Adrenal gland (tissue), 19 donors: Measurements from ENCODE around the gene NBR1. TPM values are rescaled to one million over a fixed set of nuclear protein-coding genes. Genes with fewer than 3 reads are reported as not detected.

Source experiments
- DNase-seq, 7 donors: peaks; one replicate each; pipeline ENCODE4 v3.0.0-alpha.2; 2019 to 2020
- H3K27ac ChIP-seq, 5 donors: fragments of 200-600 bp; sonication (generic) in 4 of 5; 1 replicate in 3 of 5; 2 replicates in 2 of 5; pipeline versions ENCODE4 v1.5.1 to v1.8.0; 2016 to 2020; ENCODE audit warnings: mild to moderate bottlenecking in 1 of 5
- H3K27me3 ChIP-seq: fragments of 200-600 bp; 2 replicates; pipeline ENCODE4 v1.8.0; 2021
- H3K36me3 ChIP-seq, 2 donors: fragments of 200-600 bp; replicated peaks in 1 of 2; 1 replicate in 1 of 2; 2 replicates in 1 of 2; pipeline versions ENCODE4 v1.5.1 to v1.8.0; 2018 to 2022
- H3K4me1 ChIP-seq, 2 donors: fragments of 200-600 bp; replicated peaks in 1 of 2; 1 replicate in 1 of 2; 2 replicates in 1 of 2; pipeline versions ENCODE4 v1.5.1 to v1.8.0; 2018 to 2021
- H3K4me3 ChIP-seq, 4 donors: fragments of 200-600 bp; sonication (generic) in 3 of 4; one replicate each; pipeline ENCODE4 v1.5.1; 2016 to 2018
- H3K9me3 ChIP-seq, 3 donors: fragments of 200-600 bp; sonication (generic) in 1 of 3; replicated peaks in 1 of 3; 1 replicate in 2 of 3; 2 replicates in 1 of 3; pipeline versions ENCODE4 v1.5.1 to v1.8.0; 2016 to 2021
- POLR2A ChIP-seq, 2 donors: fragments of 450-650 bp; IDR thresholded peaks; one replicate each; pipeline ENCODE4 v1.6.1; 2017; ENCODE audit warnings: antibody characterized with exemption in 2 of 2, mild to moderate bottlenecking in 2 of 2, moderate library complexity in 1 of 2
- WGBS, 4 donors: extraction: QIAGEN DNeasy Blood & Tissue Kit in 2 of 4; methylation state at CpG; one replicate each; pipeline versions ENCODE4 v1.1.5 to v1.1.7; 2013 to 2017; 5-methylcytosine and 5-hydroxymethylcytosine counted together
- intact Hi-C, 2 donors: fragments of 100-400 bp; cut with DNase I; formaldehyde crosslinking; loops; one replicate each; pipeline versions ENCODE4 v1.14.1 to v1.15.0; 2022 to 2023
- long read RNA-seq, 10 donors: library from polyadenylated mRNA in 3 of 10; unstranded in 2 of 10; stranded (forward) in 1 of 10; transcript quantifications; one replicate each; pipeline ENCODE4 v2.0.0 and lab custom pipeline, GENCODE V29; 2021 to 2026
- polyA plus RNA-seq, 3 donors: library from polyadenylated mRNA; stranded (reverse); fragments of 200-250 nt in 2 of 3; fragments of 350-450 nt in 1 of 3; fragmentation: Illumina TruSeq in 1 of 3; extraction: RNeasy Lipid Tissue Mini Kit (QIAGEN cat#74804) in 1 of 3; gene quantifications; one replicate each; pipeline ENCODE4 v1.2.3, GENCODE V29; 2013 to 2014
- total RNA-seq, 9 donors: library from RNA; depleted of rRNA in 4 of 9; stranded (reverse); fragments of >200 nt in 4 of 9; fragments of 120-200 nt in 1 of 9; fragmentation: NEBNext Ultra II Directional in 1 of 9; extraction: Animal tissue kit (Norgen Biotek cat#: 25700) in 1 of 9; gene quantifications; one replicate each; pipeline versions ENCODE4 v1.1.0 to v1.2.4, GENCODE V29; 2013 to 2023
- TF ChIP-seq, protein P1 (sequence below), 6 experiments: fragments of 450-650 bp in 4 of 6; fragments of 200-600 bp in 2 of 6; sonication (generic) in 1 of 6; IDR thresholded peaks; 1 replicate in 5 of 6; 2 replicates in 1 of 6; pipeline versions ENCODE4 v1.5.1 to v1.8.0; 2016 to 2021; ENCODE audit warnings: antibody characterized with exemption in 6 of 6, mild to moderate bottlenecking in 2 of 6, moderate library complexity in 1 of 6
- donor health status: healthy with polysubstance abuse.
- donor health status: Bipolar disorder and iron deficiency.
- donor health status: DM: yes; HTN: yes; CAD: no.
- donor health status: DM: no; HTN: no; CAD: no.
- donor health status: DM: no; HTN: no; CAD: no.
- donor health status: DM: yes; HTN: yes; CAD: no.

Gene NBR1, protein sequence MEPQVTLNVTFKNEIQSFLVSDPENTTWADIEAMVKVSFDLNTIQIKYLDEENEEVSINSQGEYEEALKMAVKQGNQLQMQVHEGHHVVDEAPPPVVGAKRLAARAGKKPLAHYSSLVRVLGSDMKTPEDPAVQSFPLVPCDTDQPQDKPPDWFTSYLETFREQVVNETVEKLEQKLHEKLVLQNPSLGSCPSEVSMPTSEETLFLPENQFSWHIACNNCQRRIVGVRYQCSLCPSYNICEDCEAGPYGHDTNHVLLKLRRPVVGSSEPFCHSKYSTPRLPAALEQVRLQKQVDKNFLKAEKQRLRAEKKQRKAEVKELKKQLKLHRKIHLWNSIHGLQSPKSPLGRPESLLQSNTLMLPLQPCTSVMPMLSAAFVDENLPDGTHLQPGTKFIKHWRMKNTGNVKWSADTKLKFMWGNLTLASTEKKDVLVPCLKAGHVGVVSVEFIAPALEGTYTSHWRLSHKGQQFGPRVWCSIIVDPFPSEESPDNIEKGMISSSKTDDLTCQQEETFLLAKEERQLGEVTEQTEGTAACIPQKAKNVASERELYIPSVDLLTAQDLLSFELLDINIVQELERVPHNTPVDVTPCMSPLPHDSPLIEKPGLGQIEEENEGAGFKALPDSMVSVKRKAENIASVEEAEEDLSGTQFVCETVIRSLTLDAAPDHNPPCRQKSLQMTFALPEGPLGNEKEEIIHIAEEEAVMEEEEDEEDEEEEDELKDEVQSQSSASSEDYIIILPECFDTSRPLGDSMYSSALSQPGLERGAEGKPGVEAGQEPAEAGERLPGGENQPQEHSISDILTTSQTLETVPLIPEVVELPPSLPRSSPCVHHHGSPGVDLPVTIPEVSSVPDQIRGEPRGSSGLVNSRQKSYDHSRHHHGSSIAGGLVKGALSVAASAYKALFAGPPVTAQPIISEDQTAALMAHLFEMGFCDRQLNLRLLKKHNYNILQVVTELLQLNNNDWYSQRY
- 100 to 1,000 TPM in 7 of 9 donors, 10 to 100 TPM in 2; 63.6 to 139 (median 110) TPM for total RNA-seq
- 10 to 100 TPM; 38.6 to 83.4 (median 39.9) TPM for polyA plus RNA-seq
- long read RNA-seq, donor 1, result 0 reads
- long read RNA-seq, donor 2, partial matches to known transcripts, result 8 of 8 reads
- long read RNA-seq, donor 2, other reads (novel, unspliced or antisense), result 0 of 8 reads
- long read RNA-seq, donor 3, result 0 reads
- long read RNA-seq, donor 4, partial matches to known transcripts, result 3 of 16 reads
- long read RNA-seq, donor 4, other reads (novel, unspliced or antisense), result 13 of 16 reads
- long read RNA-seq, donor 5, partial matches to known transcripts, result 33 of 161 reads
- long read RNA-seq, donor 5, other reads (novel, unspliced or antisense), result 128 of 161 reads
- long read RNA-seq, donor 6, partial matches to known transcripts, result 8 of 16 reads
- long read RNA-seq, donor 6, other reads (novel, unspliced or antisense), result 8 of 16 reads
- long read RNA-seq, donor 7, result 0 reads
- long read RNA-seq, donor 8, partial matches to known transcripts, result 12 of 23 reads
- long read RNA-seq, donor 8, other reads (novel, unspliced or antisense), result 10 of 23 reads
- long read RNA-seq, donor 9, partial matches to known transcripts, result 0 of 1 reads
- long read RNA-seq, donor 9, other reads (novel, unspliced or antisense), result 0 of 1 reads
- long read RNA-seq, donor 10, partial matches to known transcripts, result 12 of 12 reads
- long read RNA-seq, donor 10, other reads (novel, unspliced or antisense), result 0 of 12 reads

DNA sequence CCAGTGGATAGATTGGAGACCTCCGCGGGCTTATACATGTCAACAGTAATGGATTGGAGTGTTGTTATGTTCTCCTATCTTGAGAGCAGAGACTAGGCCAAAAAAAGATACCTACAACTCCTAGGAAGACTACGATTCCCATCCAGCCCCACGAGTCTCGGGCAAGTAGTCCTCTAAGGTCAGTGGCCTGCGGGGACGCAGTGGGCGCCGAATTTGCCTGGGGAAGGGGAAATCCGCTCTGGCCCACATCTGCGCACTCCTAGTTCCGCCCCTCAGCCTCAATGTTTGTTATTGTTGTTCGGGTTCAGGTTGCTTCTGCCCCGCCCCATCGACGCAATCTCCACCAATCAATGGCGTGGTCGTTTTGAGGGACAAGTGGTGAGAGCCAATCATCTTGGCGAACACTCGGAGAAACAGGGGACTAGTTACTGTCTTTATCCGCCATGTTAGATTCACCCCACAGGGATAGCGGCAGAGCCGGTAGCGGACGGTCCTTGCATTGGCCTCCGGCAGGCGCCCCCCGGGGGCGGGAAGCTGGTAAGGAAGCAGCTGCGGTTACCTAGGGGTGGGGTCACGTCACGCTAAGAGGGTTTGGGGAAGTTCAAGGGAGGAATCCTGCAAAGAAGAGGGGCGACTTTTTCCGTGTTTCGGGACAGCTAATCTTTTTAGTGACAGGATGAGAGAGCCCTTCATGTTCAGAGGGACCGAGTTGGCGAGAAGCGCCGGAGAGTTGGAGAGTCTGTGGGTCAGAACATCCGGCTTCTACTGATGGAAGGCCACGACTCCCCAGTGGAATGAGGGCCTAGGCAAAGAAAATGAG lies at the start of gene NBR1:
Gene NBR1 (plus strand): TSS at position 449 of the 820 bp plus-strand sequence. CDS start 4,586 bp downstream, outside the sequence.
- no peaks in the 10 kb centered on the region for H3K9me3 ChIP-seq
- H3K27me3 ChIP-seq, result no peaks in the 10 kb centered on the region
- 0% methylated on average over 32 to 41 of the region's 41 CpGs for WGBS, 4 donors
- peaks cover 25 to 52% of the 10 kb centered on the region in 2 donors for H3K4me1 ChIP-seq
- intact Hi-C loops, result loop anchor here in 1 of 2 donors (5.0 kb wide), 1 partner anchor 149 kb away; the partner anchor contains the start of gene VAT1
- H3K27ac ChIP-seq, result peak within 1 kb of the TSS; percentile 78 to 98 (median 97)
- H3K4me3 ChIP-seq, result peak within 1 kb of the TSS; percentile 51 to 82 (median 73)
- DNase-seq, result peak; percentile 95 to 99 (median 97)
- TF ChIP-seq, protein P1, sequence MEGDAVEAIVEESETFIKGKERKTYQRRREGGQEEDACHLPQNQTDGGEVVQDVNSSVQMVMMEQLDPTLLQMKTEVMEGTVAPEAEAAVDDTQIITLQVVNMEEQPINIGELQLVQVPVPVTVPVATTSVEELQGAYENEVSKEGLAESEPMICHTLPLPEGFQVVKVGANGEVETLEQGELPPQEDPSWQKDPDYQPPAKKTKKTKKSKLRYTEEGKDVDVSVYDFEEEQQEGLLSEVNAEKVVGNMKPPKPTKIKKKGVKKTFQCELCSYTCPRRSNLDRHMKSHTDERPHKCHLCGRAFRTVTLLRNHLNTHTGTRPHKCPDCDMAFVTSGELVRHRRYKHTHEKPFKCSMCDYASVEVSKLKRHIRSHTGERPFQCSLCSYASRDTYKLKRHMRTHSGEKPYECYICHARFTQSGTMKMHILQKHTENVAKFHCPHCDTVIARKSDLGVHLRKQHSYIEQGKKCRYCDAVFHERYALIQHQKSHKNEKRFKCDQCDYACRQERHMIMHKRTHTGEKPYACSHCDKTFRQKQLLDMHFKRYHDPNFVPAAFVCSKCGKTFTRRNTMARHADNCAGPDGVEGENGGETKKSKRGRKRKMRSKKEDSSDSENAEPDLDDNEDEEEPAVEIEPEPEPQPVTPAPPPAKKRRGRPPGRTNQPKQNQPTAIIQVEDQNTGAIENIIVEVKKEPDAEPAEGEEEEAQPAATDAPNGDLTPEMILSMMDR (IDR thresholded peaks at IDR 0.05), result no peak
- peak; percentile 63 to 94 for TF ChIP-seq POLR2A (IDR thresholded peaks at IDR 0.05)
- peaks cover 0 to 3% of the 10 kb centered on the region in 2 donors for H3K36me3 ChIP-seq

DNA sequence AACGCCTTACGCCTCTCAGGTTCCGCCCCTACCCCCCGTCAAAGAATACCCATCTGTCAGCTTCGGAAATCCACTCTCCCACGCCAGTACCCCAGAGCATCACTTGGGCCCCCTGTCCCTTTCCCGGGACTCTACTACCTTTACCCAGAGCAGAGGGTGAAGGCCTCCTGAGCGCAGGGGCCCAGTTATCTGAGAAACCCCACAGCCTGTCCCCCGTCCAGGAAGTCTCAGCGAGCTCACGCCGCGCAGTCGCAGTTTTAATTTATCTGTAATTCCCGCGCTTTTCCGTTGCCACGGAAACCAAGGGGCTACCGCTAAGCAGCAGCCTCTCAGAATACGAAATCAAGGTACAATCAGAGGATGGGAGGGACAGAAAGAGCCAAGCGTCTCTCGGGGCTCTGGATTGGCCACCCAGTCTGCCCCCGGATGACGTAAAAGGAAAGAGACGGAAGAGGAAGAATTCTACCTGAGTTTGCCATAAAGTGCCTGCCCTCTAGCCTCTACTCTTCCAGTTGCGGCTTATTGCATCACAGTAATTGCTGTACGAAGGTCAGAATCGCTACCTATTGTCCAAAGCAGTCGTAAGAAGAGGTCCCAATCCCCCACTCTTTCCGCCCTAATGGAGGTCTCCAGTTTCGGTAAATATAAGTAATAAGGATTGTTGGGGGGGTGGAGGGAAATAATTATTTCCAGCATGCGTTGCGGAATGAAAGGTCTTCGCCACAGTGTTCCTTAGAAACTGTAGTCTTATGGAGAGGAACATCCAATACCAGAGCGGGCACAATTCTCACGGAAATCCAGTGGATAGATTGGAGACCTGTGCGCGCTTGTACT lies 45.7 kb upstream of the NBR1 start, which contains the start of gene BRCA1:
Gene BRCA1 (minus strand): TSS at position 232 of the 834 bp plus-strand sequence. CDS start 1,268 bp downstream, outside the sequence.
- no peaks in the 10 kb centered on the region for H3K9me3 ChIP-seq
- peak within 1 kb of the TSS in 4 of 5 donors; percentile 67 to 89 (median 73) for H3K27ac ChIP-seq
- 1 to 3% (median 2%) methylated on average over 31 to 38 of the region's 38 CpGs for WGBS, 4 donors
- peak; percentile 92 to 98 (median 96) for DNase-seq
- H3K4me1 ChIP-seq, result peaks cover 15 to 17% of the 10 kb centered on the region in 2 donors
- no peaks in the 10 kb centered on the region for H3K27me3 ChIP-seq
- intact Hi-C loops, result no loop called here
- peak within 1 kb of the TSS; percentile 5 to 81 (median 42) for H3K4me3 ChIP-seq
- TF ChIP-seq POLR2A (IDR thresholded peaks at IDR 0.05), result peak in 1 of 2 donors; percentile 54
- TF ChIP-seq, protein P1 (IDR thresholded peaks at IDR 0.05), result no peak
- H3K36me3 ChIP-seq, result no peaks in the 10 kb centered on the region
